ENCODE data around the gene TTC21B.

GRCh38 chr2:165876712-165877111 lies 76.9 kb downstream of the TTC21B start:
- TF ChIP-seq PHB2 (IDR thresholded peaks at IDR 0.05; ENCODE audit: low read depth), result no peak
- TF ChIP-seq ZNF134 (CRISPR knock-in tag; conservative IDR thresholded peaks at IDR 0.05), result no peak
- no peak for TF ChIP-seq MEF2A (IDR thresholded peaks at IDR 0.05; ENCODE audit: control insufficient read depth, low read depth, low read length)
- no peak for TF ChIP-seq ZBTB7A (IDR thresholded peaks at IDR 0.05; ENCODE audit: borderline replicate concordance, control insufficient read depth, low read depth, low read length)
- no peak for TF ChIP-seq MTA2 (IDR thresholded peaks at IDR 0.05; ENCODE audit: low read depth)
- no peak for TF ChIP-seq ZNF3 (CRISPR knock-in tag; IDR thresholded peaks at IDR 0.05)
- no peak for TF ChIP-seq HINFP (tag; conservative IDR thresholded peaks at IDR 0.05; ENCODE audit: low read depth)
- TF ChIP-seq GATA2 (CRISPR knock-in tag; IDR thresholded peaks at IDR 0.05), result no peak
- no peak for TF ChIP-seq SREBF2 (CRISPR knock-in tag; IDR thresholded peaks at IDR 0.05)

All from K562 (cell line).